Keratinocyte (primary cell): Measurements from ENCODE around the gene CEBPE. TPM values are rescaled to one million over a fixed set of nuclear protein-coding genes. Genes with fewer than 3 reads are reported as not detected.
A peak's percentile ranks its signal among the peaks of the same experiment; 100 is the strongest.

Experiments
- DNase-seq: peaks from one replicate; pipeline ENCODE4 v3.0.0-alpha.2; 2011; ENCODE audit warnings: low read depth, missing footprints, low spot score
- FAIRE-seq: peaks from 2 replicates; lab custom pipeline; 2011; peaks lifted over from hg19 to GRCh38; lab: Jason Lieb, UNC
- H2AFZ ChIP-seq: 2 replicates; pipeline ENCODE4 v1.6.0; 2012; ENCODE audit warnings: low read length, control low read depth, inconsistent platforms; ENCODE audit not compliant: control insufficient read depth
- H3K27ac ChIP-seq: 2 replicates; pipeline ENCODE4 v1.5.1; 2011; ENCODE audit warnings: low read length; ENCODE audit not compliant: control insufficient read depth, insufficient read depth
- H3K27me3 ChIP-seq: 3 replicates; pipeline ENCODE4 v1.6.0; 2011; ENCODE audit warnings: low read length; ENCODE audit not compliant: control insufficient read depth, insufficient read depth; ENCODE audit errors: extremely low read depth
- H3K36me3 ChIP-seq, 2 experiments: 2 replicates in 1 of 2; 3 replicates in 1 of 2; pipeline ENCODE4 v1.5.1; 2011; ENCODE audit warnings: low read length in 2 of 2, mild to moderate bottlenecking in 1 of 2; ENCODE audit not compliant: control insufficient read depth in 2 of 2, insufficient read depth in 2 of 2; ENCODE audit errors: extremely low read depth in 1 of 2
- H3K4me1 ChIP-seq: 3 replicates; pipeline ENCODE4 v1.5.1; 2011; ENCODE audit warnings: low read length; ENCODE audit not compliant: control insufficient read depth, insufficient read depth; ENCODE audit errors: extremely low read depth
- H3K4me2 ChIP-seq: 3 replicates; pipeline ENCODE4 v1.6.0; 2011; ENCODE audit warnings: low read depth, low read length; ENCODE audit not compliant: control insufficient read depth, insufficient read depth; ENCODE audit errors: extremely low read depth
- H3K4me3 ChIP-seq, 3 experiments: fragments of 200-600 bp in 1 of 3; sonication (generic) in 1 of 3; 2 replicates in 2 of 3; 3 replicates in 1 of 3; pipeline ENCODE4 v1.5.1; 2011 to 2016; ENCODE audit warnings: low read length in 3 of 3, mild to moderate bottlenecking in 3 of 3, control low read depth in 2 of 3, inconsistent platforms in 1 of 3, low read depth in 1 of 3, mixed read lengths in 1 of 3, mixed run types in 1 of 3, moderate library complexity in 1 of 3; ENCODE audit not compliant: control insufficient read depth in 2 of 3, insufficient read depth in 2 of 3; ENCODE audit errors: extremely low read depth in 1 of 3
- H3K79me2 ChIP-seq: 2 replicates; pipeline ENCODE4 v1.6.0; 2012; ENCODE audit warnings: low read length; ENCODE audit not compliant: control insufficient read depth, insufficient read depth
- H3K9ac ChIP-seq: 3 replicates; pipeline ENCODE4 v1.6.0; 2011; ENCODE audit warnings: low read length; ENCODE audit not compliant: control insufficient read depth, insufficient read depth; ENCODE audit errors: extremely low read depth
- H3K9me1 ChIP-seq: 3 replicates; pipeline ENCODE4 v1.6.0; 2011; ENCODE audit warnings: low read length; ENCODE audit not compliant: control insufficient read depth, insufficient read depth; ENCODE audit errors: extremely low read depth
- H3K9me3 ChIP-seq: 2 replicates; pipeline ENCODE4 v1.5.1; 2012; ENCODE audit warnings: low read depth, low read length; ENCODE audit not compliant: control insufficient read depth
- H4K20me1 ChIP-seq: 3 replicates; pipeline ENCODE4 v1.6.0; 2011; ENCODE audit warnings: low read length; ENCODE audit not compliant: control insufficient read depth, insufficient read depth; ENCODE audit errors: extremely low read depth
- CTCF ChIP-seq, 3 experiments: IDR thresholded peaks in 1 of 3; conservative IDR thresholded peaks in 1 of 3; optimal IDR thresholded peaks in 1 of 3; 2 replicates in 2 of 3; 3 replicates in 1 of 3; pipeline versions ENCODE3 to v1.5.1; 2011; ENCODE audit warnings: low read length in 3 of 3, mild to moderate bottlenecking in 3 of 3, moderate library complexity in 2 of 3, control low read depth in 1 of 3, inconsistent platforms in 1 of 3; ENCODE audit not compliant: insufficient read depth in 2 of 3; ENCODE audit errors: extremely low read depth in 1 of 3
- EZH2 ChIP-seq: IDR thresholded peaks from one replicate; pipeline ENCODE4 v1.6.1; 2012; ENCODE audit warnings: inconsistent platforms, mild to moderate bottlenecking, low read length, moderate library complexity
- dilution Hi-C: fragments of 300-500 bp; cut with MboI; formaldehyde crosslinking; loops from one replicate; pipeline ENCODE4 v1.7.0; 2020; ENCODE audit warnings: low sequenced_read_pairs; ENCODE audit not compliant: extremely low pct_ligation_motif_present
- polyA plus RNA-seq, 5 experiments: library from polyadenylated mRNA; depleted of rRNA in 3 of 5; stranded (reverse) in 3 of 5; stranded (forward) in 1 of 5; unstranded in 1 of 5; fragments of >200 nt; gene quantifications; 1 replicate in 1 of 5; 2 replicates in 3 of 5; 3 replicates in 1 of 5; pipeline versions ENCODE4 v1.2.1 to v1.2.3, GENCODE V29; 2011 to 2012; ENCODE audit warnings: missing spikeins in 2 of 5, low read depth in 1 of 5, low replicate concordance in 1 of 5

Gene CEBPE
- polyA plus RNA-seq, 1 donor (not counting 4 experiments of a cell fraction or from before 2014, with no cell fraction given), result not detected

GRCh38 chr14:23141706-23142444, 22.8 kb upstream of the CEBPE start:
- H3K4me1 ChIP-seq, result peaks cover 41% of the 10 kb centered on the region
- no peaks in the 10 kb centered on the region for H3K79me2 ChIP-seq
- no peaks in the 10 kb centered on the region for H3K9me3 ChIP-seq
- FAIRE-seq, result no peak
- peak overlapping the region; percentile 6 for H3K27ac ChIP-seq
- H2AFZ ChIP-seq, result no peak overlapping the region
- H3K4me3 ChIP-seq, result no peak overlapping the region
- no peaks in the 10 kb centered on the region for H3K27me3 ChIP-seq
- peak overlapping the region; percentile 11 for H3K9ac ChIP-seq
- no peaks in the 10 kb centered on the region for H4K20me1 ChIP-seq
- dilution Hi-C loops, result no loop called here
- DNase-seq, result no peak
- no peaks in the 10 kb centered on the region for H3K9me1 ChIP-seq
- peak overlapping the region; percentile 8 for H3K4me2 ChIP-seq
- peaks cover 7 to 8% of the 10 kb centered on the region in 2 experiments for H3K36me3 ChIP-seq
- TF ChIP-seq CTCF (optimal IDR thresholded peaks at IDR 0.05 in 1 of 3, IDR thresholded peaks at IDR 0.05 in 1 of 3, conservative IDR thresholded peaks at IDR 0.05 in 1 of 3; ENCODE audit: extremely low read depth in 1 of 3, insufficient read depth in 2 of 3, low read length in 3 of 3) (no peak), EZH2 (no peak)

GRCh38 chr14:23140371-23140770, 21.3 kb upstream of the CEBPE start:
- peaks cover 43% of the 10 kb centered on the region for H3K4me1 ChIP-seq
- DNase-seq (no peak), FAIRE-seq (no peak)
- H3K4me2 ChIP-seq, result no peak overlapping the region
- TF ChIP-seq CTCF (optimal IDR thresholded peaks at IDR 0.05 in 1 of 3, IDR thresholded peaks at IDR 0.05 in 1 of 3, conservative IDR thresholded peaks at IDR 0.05 in 1 of 3; ENCODE audit: extremely low read depth in 1 of 3, insufficient read depth in 2 of 3, low read length in 3 of 3), result no peak
- TF ChIP-seq EZH2, result no peak
- dilution Hi-C loops, result no loop called here
- no peak overlapping the region for H3K4me3 ChIP-seq
- no peaks in the 10 kb centered on the region for H3K27me3 ChIP-seq
- no peaks in the 10 kb centered on the region for H3K9me1 ChIP-seq
- H4K20me1 ChIP-seq, result no peaks in the 10 kb centered on the region
- H3K79me2 ChIP-seq, result no peaks in the 10 kb centered on the region
- no peak overlapping the region for H2AFZ ChIP-seq
- no peak overlapping the region for H3K9ac ChIP-seq
- H3K36me3 ChIP-seq, result peaks cover 6 to 11% of the 10 kb centered on the region in 2 experiments
- no peaks in the 10 kb centered on the region for H3K9me3 ChIP-seq
- no peak overlapping the region for H3K27ac ChIP-seq
